Mesodermal cell (in vitro differentiated cells): ENCODE results near the gene LMNA.

Experiments
- H3K27ac ChIP-seq: 2 replicates; pipeline ENCODE4 v1.7.0; 2013; ENCODE audit warnings: mild to moderate bottlenecking, low read depth, low read length, moderate library complexity; ENCODE audit not compliant: severe bottlenecking
- H3K36me3 ChIP-seq: 2 replicates; pipeline ENCODE4 v1.7.1; 2013; ENCODE audit warnings: mild to moderate bottlenecking, low read length, moderate library complexity; ENCODE audit not compliant: control insufficient read depth, insufficient read depth
- H3K4me1 ChIP-seq: one replicate; pipeline ENCODE4 v1.7.1; 2013; ENCODE audit warnings: mild to moderate bottlenecking, low read length; ENCODE audit not compliant: insufficient read depth, control insufficient read depth, poor library complexity, severe bottlenecking
- H3K4me3 ChIP-seq: 2 replicates; pipeline ENCODE4 v1.7.0; 2013; ENCODE audit warnings: low read length, control low read depth, mild to moderate bottlenecking; ENCODE audit not compliant: insufficient read depth, poor library complexity, severe bottlenecking; ENCODE audit errors: extremely low read depth
- H3K9me3 ChIP-seq: 2 replicates; pipeline ENCODE4 v1.7.1; 2013; ENCODE audit warnings: mild to moderate bottlenecking, low read length, moderate library complexity; ENCODE audit not compliant: control insufficient read depth
- WGBS, 2 experiments: methylation state at CpG; one replicate each; pipeline ENCODE4 v1.1.5; 2013; ENCODE audit warnings: missing lambda C conversion rate in 2 of 2; ENCODE audit not compliant: insufficient coverage in 2 of 2; 5-methylcytosine and 5-hydroxymethylcytosine counted together

Gene LMNA

GRCh38 chr1:156155756-156156510 is 41.4 kb downstream of the LMNA start:
- WGBS, 2 experiments: 89 to 91% methylated on average over 7 to 8 of the region's 12 CpGs

GRCh38 chr1:156157506-156157905 is 43.0 kb downstream of the LMNA start:
- WGBS, 2 experiments: 96 to 100% methylated on average over 3 of the region's 3 CpGs
- Histone ChIP-seq H3K36me3 (no peaks in the 10 kb centered on the region), H3K4me3 (no peak overlapping the region), H3K27ac (no peak overlapping the region), H3K9me3 (no peaks in the 10 kb centered on the region), H3K4me1 (peaks cover 17% of the 10 kb centered on the region)

More at GRCh38 chr1:156155756-156156510, 41.4 kb downstream of the LMNA start:
- Histone ChIP-seq H3K27ac (no peak overlapping the region), H3K4me1 (peaks cover 22% of the 10 kb centered on the region), H3K36me3 (no peaks in the 10 kb centered on the region), H3K4me3 (no peak overlapping the region), H3K9me3 (no peaks in the 10 kb centered on the region)

GRCh38 chr1:156157966-156158365 is 43.5 kb downstream of the LMNA start:
- no peak overlapping the region for H3K27ac ChIP-seq
- H3K4me3 ChIP-seq: no peak overlapping the region
- H3K9me3 ChIP-seq: no peaks in the 10 kb centered on the region
- 83 to 89% methylated on average over 3 to 4 of the region's 5 CpGs for WGBS, 2 experiments
- H3K4me1 ChIP-seq: peaks cover 18% of the 10 kb centered on the region
- no peaks in the 10 kb centered on the region for H3K36me3 ChIP-seq

- no peak overlapping the region for H3K4me3 ChIP-seq
These were observed 45.7 kb downstream of the LMNA start for GRCh38 chr1:156160000-156160742.

GRCh38 chr1:156160743-156161171 is 46.2 kb downstream of the LMNA start:
- no peaks in the 10 kb centered on the region for H3K36me3 ChIP-seq
- WGBS, 2 experiments: 9 to 10% methylated on average over 7 to 9 of the region's 22 CpGs
- H3K27ac ChIP-seq: no peak overlapping the region
- H3K4me3 ChIP-seq: no peak overlapping the region
- no peaks in the 10 kb centered on the region for H3K9me3 ChIP-seq
- H3K4me1 ChIP-seq: peaks cover 13% of the 10 kb centered on the region

More at GRCh38 chr1:156160000-156160742, 45.7 kb downstream of the LMNA start:
- H3K27ac ChIP-seq: no peak overlapping the region
- H3K9me3 ChIP-seq: no peaks in the 10 kb centered on the region
- WGBS, 2 experiments: 84 to 86% methylated on average over 9 to 11 of the region's 13 CpGs
- H3K36me3 ChIP-seq: no peaks in the 10 kb centered on the region
- peaks cover 18% of the 10 kb centered on the region for H3K4me1 ChIP-seq

- H3K4me1 ChIP-seq: peaks cover 10% of the 10 kb centered on the region
- H3K36me3 ChIP-seq: no peaks in the 10 kb centered on the region
- H3K27ac ChIP-seq: no peak overlapping the region
- 85 to 88% methylated on average over 5 of the region's 5 CpGs for WGBS, 2 experiments
- no peak overlapping the region for H3K4me3 ChIP-seq
- no peaks in the 10 kb centered on the region for H3K9me3 ChIP-seq
These were observed 48.0 kb downstream of the LMNA start for GRCh38 chr1:156162430-156163037.

GRCh38 chr1:156163712-156164111 is 49.2 kb downstream of the LMNA start:
- no peaks in the 10 kb centered on the region for H3K36me3 ChIP-seq
- WGBS, 2 experiments: 100% methylated on average over 1 of the region's 1 CpG; no CpG with 5 or more reads in 1 of the 2 experiments
- H3K4me1 ChIP-seq: peaks cover 10% of the 10 kb centered on the region

GRCh38 chr1:156164125-156164831 is 49.8 kb downstream of the LMNA start:
- 100% methylated on average over 4 of the region's 6 CpGs; no CpG with 5 or more reads in 1 of the 2 experiments for WGBS, 2 experiments
- H3K9me3 ChIP-seq: no peaks in the 10 kb centered on the region
- no peak overlapping the region for H3K27ac ChIP-seq
- peaks cover 7% of the 10 kb centered on the region for H3K4me1 ChIP-seq
- H3K4me3 ChIP-seq: no peak overlapping the region
- no peaks in the 10 kb centered on the region for H3K36me3 ChIP-seq

More at GRCh38 chr1:156163712-156164111, 49.2 kb downstream of the LMNA start:
- H3K27ac ChIP-seq: no peak overlapping the region
- H3K4me3 ChIP-seq: no peak overlapping the region
- H3K9me3 ChIP-seq: no peaks in the 10 kb centered on the region

GRCh38 chr1:156165083-156165482 is 50.6 kb downstream of the LMNA start:
- H3K36me3 ChIP-seq: no peaks in the 10 kb centered on the region
- H3K4me3 ChIP-seq: no peak overlapping the region
- H3K9me3 ChIP-seq: no peaks in the 10 kb centered on the region
- H3K4me1 ChIP-seq: peaks cover 4% of the 10 kb centered on the region
- no peak overlapping the region for H3K27ac ChIP-seq
- 98 to 100% methylated on average over 2 of the region's 2 CpGs for WGBS, 2 experiments

GRCh38 chr1:156167536-156167935 is 53.0 kb downstream of the LMNA start:
- H3K4me1 ChIP-seq: peaks cover 4% of the 10 kb centered on the region

More at GRCh38 chr1:156167536-156167935, 53.0 kb downstream of the LMNA start:
- no peaks in the 10 kb centered on the region for H3K36me3 ChIP-seq
- no peak overlapping the region for H3K27ac ChIP-seq
- WGBS, 2 experiments: 77 to 96% methylated on average over 3 to 4 of the region's 5 CpGs
- no peaks in the 10 kb centered on the region for H3K9me3 ChIP-seq
- no peak overlapping the region for H3K4me3 ChIP-seq
